GM19452 (cell line): ENCODE results near the gene DEPDC5.
A peak's percentile ranks its signal among the peaks of the same experiment; 100 is the strongest.

ENCODE experiments used
- ATAC-seq: cut with Tn5 transposase; IDR thresholded peaks from one replicate; pipeline ENCODE4 v1.9.1; 2021; ENCODE audit not compliant: unreplicated experiment

Gene DEPDC5

GRCh38 chr22:31921106-31921505 lies 167.3 kb downstream of the DEPDC5 start:
- ATAC-seq = no peak

GRCh38 chr22:31922534-31922933 lies 168.7 kb downstream of the DEPDC5 start:
- no peak for ATAC-seq

GRCh38 chr22:31923136-31923535 lies 169.3 kb downstream of the DEPDC5 start:
- ATAC-seq = no peak

- no peak for ATAC-seq
These were observed 169.9 kb downstream of the DEPDC5 start for GRCh38 chr22:31923747-31924146.

- no peak for ATAC-seq
These were observed 171.2 kb downstream of the DEPDC5 start for GRCh38 chr22:31925056-31925455.

- no peak for ATAC-seq
These were observed 172.2 kb downstream of the DEPDC5 start for GRCh38 chr22:31926024-31926423.

- ATAC-seq = no peak
These were observed 173.2 kb downstream of the DEPDC5 start for GRCh38 chr22:31926969-31927368.

- ATAC-seq = no peak
These were observed 173.7 kb downstream of the DEPDC5 start for GRCh38 chr22:31927562-31927961.

- no peak for ATAC-seq
These were observed 175.5 kb downstream of the DEPDC5 start for GRCh38 chr22:31929167-31929930.

- ATAC-seq = no peak
These were observed 179.0 kb downstream of the DEPDC5 start for GRCh38 chr22:31932863-31933262.

GRCh38 chr22:31933406-31933805 lies 179.6 kb downstream of the DEPDC5 start:
- ATAC-seq = no peak

GRCh38 chr22:31933816-31934482 lies 180.1 kb downstream of the DEPDC5 start:
- ATAC-seq = no peak

- no peak for ATAC-seq
These were observed 182.3 kb downstream of the DEPDC5 start for GRCh38 chr22:31935961-31936635.

GRCh38 chr22:31937341-31937740 lies 183.5 kb downstream of the DEPDC5 start:
- ATAC-seq = no peak

GRCh38 chr22:31938296-31938695 lies 184.5 kb downstream of the DEPDC5 start:
- no peak for ATAC-seq

- no peak for ATAC-seq
These were observed 186.7 kb downstream of the DEPDC5 start for GRCh38 chr22:31940506-31940905.

GRCh38 chr22:31942091-31942490 lies 188.3 kb downstream of the DEPDC5 start:
- ATAC-seq = no peak

GRCh38 chr22:31943206-31943977 lies 189.6 kb downstream of the DEPDC5 start:
- no peak for ATAC-seq

- ATAC-seq = peak; percentile 60
These were observed 190.3 kb downstream of the DEPDC5 start, which contains the start of gene YWHAH for GRCh38 chr22:31943978-31944699. YWHAH (plus strand) TSS chr22:31944535; CDS start chr22:31944734, 199 bp downstream.

- ATAC-seq = peak; percentile 31
These were observed 191.1 kb downstream of the DEPDC5 start for GRCh38 chr22:31944700-31945442.
